GM23338 (cell line): ENCODE measurements around the gene RCSD1. TPM values are rescaled to one million over a fixed set of nuclear protein-coding genes. Genes with fewer than 3 reads are reported as not detected.

ENCODE experiments used
- ATAC-seq: fragments of 200-7000 bp; cut with Tn5 transposase; 3 replicates; pipeline ENCODE4 v1.9.1; 2020
- DNase-seq: peaks from one replicate; pipeline ENCODE4 v3.0.0-alpha.2; 2015; ENCODE audit warnings: low spot score
- H2AFZ ChIP-seq: fragments of 200-600 bp; sonication (generic); 2 replicates; pipeline ENCODE4 v1.8.0; 2016; ENCODE audit warnings: antibody characterized with exemption, mild to moderate bottlenecking, moderate library complexity
- H3F3A ChIP-seq: fragments of 200-600 bp; sonication (generic); replicated peaks from 2 replicates; pipeline ENCODE4 v1.8.0; 2017; ENCODE audit warnings: antibody characterized with exemption, mixed run types, low read depth
- H3K27ac ChIP-seq: fragments of 200-600 bp; sonication (generic); 2 replicates; pipeline ENCODE4 v1.6.1; 2016; ENCODE audit warnings: low read depth
- H3K27me3 ChIP-seq: fragments of 200-600 bp; sonication (generic); 2 replicates; pipeline ENCODE4 v1.8.0; 2016; ENCODE audit warnings: mild to moderate bottlenecking, mixed run types, moderate library complexity; ENCODE audit not compliant: insufficient read depth
- H3K36me3 ChIP-seq: fragments of 200-600 bp; sonication (generic); 2 replicates; pipeline ENCODE4 v1.8.0; 2016; ENCODE audit warnings: mild to moderate bottlenecking; ENCODE audit not compliant: insufficient read depth
- H3K4me1 ChIP-seq: fragments of 200-600 bp; sonication (generic); 2 replicates; pipeline ENCODE4 v1.8.0; 2016; ENCODE audit warnings: mild to moderate bottlenecking, moderate library complexity; ENCODE audit not compliant: insufficient read depth
- H3K4me2 ChIP-seq: fragments of 200-600 bp; sonication (generic); 2 replicates; pipeline ENCODE4 v1.7.1; 2017; ENCODE audit warnings: mixed run types
- H3K4me3 ChIP-seq: fragments of 200-600 bp; sonication (generic); 2 replicates; pipeline ENCODE4 v1.6.1; 2016; ENCODE audit warnings: mixed run types
- H3K79me2 ChIP-seq: fragments of 200-600 bp; sonication (generic); replicated peaks from 2 replicates; pipeline ENCODE4 v1.8.0; 2017; ENCODE audit warnings: mild to moderate bottlenecking; ENCODE audit not compliant: insufficient read depth
- H3K9me2 ChIP-seq: fragments of 200-600 bp; sonication (generic); 2 replicates; pipeline ENCODE4 v1.8.0; 2017; ENCODE audit not compliant: insufficient read depth
- H4K20me1 ChIP-seq: fragments of 200-600 bp; sonication (generic); replicated peaks from 2 replicates; pipeline ENCODE4 v1.8.0; 2017; ENCODE audit warnings: mild to moderate bottlenecking; ENCODE audit not compliant: insufficient read depth
- H3K27ac Mint-ChIP-seq: 2 replicates; pipeline ENCODE4 v1.8.0; 2020; ENCODE audit warnings: inconsistent platforms, mild to moderate bottlenecking, moderate library complexity, mixed read lengths
- H3K27me3 Mint-ChIP-seq: 3 replicates; pipeline ENCODE4 v1.8.0; 2022; ENCODE audit warnings: low read depth, mild to moderate bottlenecking, moderate library complexity, mixed read lengths, inconsistent platforms; ENCODE audit not compliant: insufficient read depth, poor library complexity
- H3K36me3 Mint-ChIP-seq: 3 replicates; pipeline ENCODE4 v1.8.0; 2021; ENCODE audit warnings: low read depth, mild to moderate bottlenecking, inconsistent platforms, moderate library complexity, mixed read lengths
- H3K4me1 Mint-ChIP-seq: 3 replicates; pipeline ENCODE4 v1.8.0; 2020; ENCODE audit warnings: mild to moderate bottlenecking, inconsistent platforms, mixed read lengths
- H3K4me3 Mint-ChIP-seq: 3 replicates; pipeline ENCODE4 v1.8.0; 2021; ENCODE audit warnings: moderate library complexity, mild to moderate bottlenecking, inconsistent platforms, mixed read lengths
- H3K9me3 Mint-ChIP-seq: 3 replicates; pipeline ENCODE4 v1.8.0; 2020; ENCODE audit warnings: moderate library complexity, mild to moderate bottlenecking, inconsistent platforms, mixed read lengths
- CREB1 ChIP-seq: fragments of 250-450 bp; sonication (Bioruptor Pico); IDR thresholded peaks from 2 replicates; pipeline ENCODE4 v1.5.0; 2020; ENCODE audit warnings: low read depth, mild to moderate bottlenecking, moderate library complexity
- EZH2phosphoT487 ChIP-seq: fragments of 200-600 bp; sonication (generic); IDR thresholded peaks from one replicate; pipeline ENCODE4 v1.8.1; 2018; ENCODE audit warnings: antibody characterized with exemption; ENCODE audit not compliant: unreplicated experiment
- POLR2AphosphoS5 ChIP-seq: IDR thresholded peaks from 2 replicates; pipeline ENCODE4 v1.6.1; 2016; ENCODE audit warnings: antibody characterized with exemption, low read depth
- ZNF331 ChIP-seq: fragments of 250-450 bp; sonication (Bioruptor Pico); IDR thresholded peaks from 2 replicates; pipeline ENCODE4 v1.5.0; 2020; ENCODE audit warnings: low read depth, mild to moderate bottlenecking, moderate library complexity
- polyA plus RNA-seq: library from polyadenylated mRNA; unstranded; fragments of >200 nt; fragmentation: Nextera tagmentation; extraction: Ambion mirVana; gene quantifications from 2 replicates; pipeline ENCODE4 v1.2.1, GENCODE V29; 2016
- total RNA-seq: library from RNA; depleted of rRNA; stranded (reverse); fragments of >200 nt; shearing (Covaris generic); gene quantifications from 2 replicates; pipeline ENCODE4 v1.2.3, GENCODE V29; 2014
- TF ChIP-seq, protein P1 (sequence below): IDR thresholded peaks from one replicate; pipeline ENCODE4 v1.6.1; 2018; ENCODE audit warnings: antibody characterized with exemption; ENCODE audit not compliant: unreplicated experiment
- TF ChIP-seq, protein P2 (sequence below), 2 experiments: fragments of 200-600 bp in 1 of 2; sonication (generic) in 1 of 2; conservative IDR thresholded peaks; 2 replicates each; pipeline versions ENCODE4 v1.5.1 to v1.6.1; 2016 to 2017; ENCODE audit warnings: antibody characterized with exemption in 2 of 2, low read depth in 2 of 2, mild to moderate bottlenecking in 2 of 2, moderate library complexity in 1 of 2
- TF ChIP-seq, protein P3 (sequence below): IDR thresholded peaks from 2 replicates; pipeline ENCODE4 v1.6.1; 2016; ENCODE audit warnings: antibody characterized with exemption

The RCSD1 gene
- total and polyA plus RNA-seq, 2 experiments from 2014 or later, result 0.18 to 0.73 TPM

DNA sequence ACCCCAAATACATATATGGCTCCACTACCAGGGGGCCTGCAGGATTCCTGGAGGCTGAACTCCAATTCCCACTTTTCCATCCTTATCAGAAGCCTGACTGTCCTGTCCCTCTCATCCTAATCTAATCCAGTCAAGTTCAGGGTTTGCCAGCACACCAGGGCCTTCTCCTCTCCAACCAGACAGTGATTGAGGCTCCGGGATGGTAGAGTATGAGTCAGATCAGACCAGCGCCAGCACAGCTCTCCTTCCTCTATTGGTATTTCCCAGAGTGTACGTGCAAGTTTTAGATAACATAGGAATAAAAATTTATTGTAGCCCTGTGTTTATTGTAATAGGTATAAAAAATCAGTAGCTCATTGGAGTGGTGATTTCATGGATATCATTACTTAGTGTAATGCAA lies 24.5 kb upstream of the RCSD1 start:
- H3K9me3 Mint-ChIP-seq, result peaks cover 32% of the 10 kb centered on the region
- ATAC-seq (no peak), DNase-seq (no peak)
- H3K27ac Mint-ChIP-seq, result no peak overlapping the region
- Histone ChIP-seq H3K9me2 (0 out of 2 replicates have a peak, but pooled peaks cover 11% of the 10 kb centered on the region), H3F3A (no peaks in the 10 kb centered on the region), H3K79me2 (no peaks in the 10 kb centered on the region), H4K20me1 (no peaks in the 10 kb centered on the region; the same call in 1 of the 2 replicates), H3K27me3 (no peaks in the 10 kb centered on the region), H3K27ac (no peak overlapping the region), H3K4me2 (no peak overlapping the region), H3K4me3 (no peak overlapping the region), H3K36me3 (no peaks in the 10 kb centered on the region), H3K4me1 (no peaks in the 10 kb centered on the region), H2AFZ (no peak overlapping the region)
- H3K27me3 Mint-ChIP-seq, result no peaks in the 10 kb centered on the region
- H3K36me3 Mint-ChIP-seq, result peaks cover 13% of the 10 kb centered on the region; the same call in 2 of the 3 replicates
- no peak overlapping the region for H3K4me3 Mint-ChIP-seq
- TF ChIP-seq, protein P1, sequence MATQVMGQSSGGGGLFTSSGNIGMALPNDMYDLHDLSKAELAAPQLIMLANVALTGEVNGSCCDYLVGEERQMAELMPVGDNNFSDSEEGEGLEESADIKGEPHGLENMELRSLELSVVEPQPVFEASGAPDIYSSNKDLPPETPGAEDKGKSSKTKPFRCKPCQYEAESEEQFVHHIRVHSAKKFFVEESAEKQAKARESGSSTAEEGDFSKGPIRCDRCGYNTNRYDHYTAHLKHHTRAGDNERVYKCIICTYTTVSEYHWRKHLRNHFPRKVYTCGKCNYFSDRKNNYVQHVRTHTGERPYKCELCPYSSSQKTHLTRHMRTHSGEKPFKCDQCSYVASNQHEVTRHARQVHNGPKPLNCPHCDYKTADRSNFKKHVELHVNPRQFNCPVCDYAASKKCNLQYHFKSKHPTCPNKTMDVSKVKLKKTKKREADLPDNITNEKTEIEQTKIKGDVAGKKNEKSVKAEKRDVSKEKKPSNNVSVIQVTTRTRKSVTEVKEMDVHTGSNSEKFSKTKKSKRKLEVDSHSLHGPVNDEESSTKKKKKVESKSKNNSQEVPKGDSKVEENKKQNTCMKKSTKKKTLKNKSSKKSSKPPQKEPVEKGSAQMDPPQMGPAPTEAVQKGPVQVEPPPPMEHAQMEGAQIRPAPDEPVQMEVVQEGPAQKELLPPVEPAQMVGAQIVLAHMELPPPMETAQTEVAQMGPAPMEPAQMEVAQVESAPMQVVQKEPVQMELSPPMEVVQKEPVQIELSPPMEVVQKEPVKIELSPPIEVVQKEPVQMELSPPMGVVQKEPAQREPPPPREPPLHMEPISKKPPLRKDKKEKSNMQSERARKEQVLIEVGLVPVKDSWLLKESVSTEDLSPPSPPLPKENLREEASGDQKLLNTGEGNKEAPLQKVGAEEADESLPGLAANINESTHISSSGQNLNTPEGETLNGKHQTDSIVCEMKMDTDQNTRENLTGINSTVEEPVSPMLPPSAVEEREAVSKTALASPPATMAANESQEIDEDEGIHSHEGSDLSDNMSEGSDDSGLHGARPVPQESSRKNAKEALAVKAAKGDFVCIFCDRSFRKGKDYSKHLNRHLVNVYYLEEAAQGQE, result no peak
- peaks cover 5% of the 10 kb centered on the region for H3K4me1 Mint-ChIP-seq

DNA sequence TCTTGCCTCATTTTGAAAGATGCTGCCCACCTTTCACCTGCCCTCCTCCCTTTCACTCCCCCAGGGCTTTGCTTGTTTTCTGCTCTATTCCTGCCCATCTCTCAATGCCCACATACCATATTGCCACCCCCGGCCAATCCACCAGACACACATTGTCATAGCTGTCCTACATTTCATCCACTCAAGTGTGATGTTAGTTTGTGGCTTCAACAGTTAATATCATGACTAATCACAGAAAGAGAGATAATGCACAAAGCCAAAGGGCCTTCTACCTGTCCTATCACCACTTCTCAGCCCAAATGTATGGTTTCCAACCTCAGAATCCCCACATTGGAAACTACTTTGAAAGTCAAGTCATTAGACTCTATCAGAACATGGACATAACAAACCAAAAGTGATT lies 18.0 kb upstream of the RCSD1 start:
- H3K79me2 ChIP-seq, result no peaks in the 10 kb centered on the region
- DNase-seq (no peak), ATAC-seq (no peak)
- H3F3A ChIP-seq, result no peaks in the 10 kb centered on the region
- peaks cover 5% of the 10 kb centered on the region; the same call in 1 of the 2 replicates for H3K9me2 ChIP-seq
- Mint-ChIP-seq H3K4me1 (peaks cover 4% of the 10 kb centered on the region), H3K36me3 (peaks cover 14% of the 10 kb centered on the region), H3K9me3 (peaks cover 37% of the 10 kb centered on the region), H3K27ac (no peak overlapping the region), H3K4me3 (no peak overlapping the region), H3K27me3 (peaks cover 2% of the 10 kb centered on the region)
- peaks cover 4% of the 10 kb centered on the region; the same call in 1 of the 2 replicates for H3K36me3 ChIP-seq
- no peak overlapping the region for H3K27ac ChIP-seq
- H3K4me3 ChIP-seq, result no peak overlapping the region
- H3K4me2 ChIP-seq, result no peak overlapping the region
- H3K4me1 ChIP-seq, result peaks cover 4% of the 10 kb centered on the region
- no peaks in the 10 kb centered on the region for H3K27me3 ChIP-seq
- H4K20me1 ChIP-seq, result no peaks in the 10 kb centered on the region; the same call in 1 of the 2 replicates
- TF ChIP-seq EZH2phosphoT487 (no peak), ZNF331 (CRISPR knock-in tag) (no peak), POLR2AphosphoS5 (no peak), CREB1 (no peak)
- TF ChIP-seq, protein P2, sequence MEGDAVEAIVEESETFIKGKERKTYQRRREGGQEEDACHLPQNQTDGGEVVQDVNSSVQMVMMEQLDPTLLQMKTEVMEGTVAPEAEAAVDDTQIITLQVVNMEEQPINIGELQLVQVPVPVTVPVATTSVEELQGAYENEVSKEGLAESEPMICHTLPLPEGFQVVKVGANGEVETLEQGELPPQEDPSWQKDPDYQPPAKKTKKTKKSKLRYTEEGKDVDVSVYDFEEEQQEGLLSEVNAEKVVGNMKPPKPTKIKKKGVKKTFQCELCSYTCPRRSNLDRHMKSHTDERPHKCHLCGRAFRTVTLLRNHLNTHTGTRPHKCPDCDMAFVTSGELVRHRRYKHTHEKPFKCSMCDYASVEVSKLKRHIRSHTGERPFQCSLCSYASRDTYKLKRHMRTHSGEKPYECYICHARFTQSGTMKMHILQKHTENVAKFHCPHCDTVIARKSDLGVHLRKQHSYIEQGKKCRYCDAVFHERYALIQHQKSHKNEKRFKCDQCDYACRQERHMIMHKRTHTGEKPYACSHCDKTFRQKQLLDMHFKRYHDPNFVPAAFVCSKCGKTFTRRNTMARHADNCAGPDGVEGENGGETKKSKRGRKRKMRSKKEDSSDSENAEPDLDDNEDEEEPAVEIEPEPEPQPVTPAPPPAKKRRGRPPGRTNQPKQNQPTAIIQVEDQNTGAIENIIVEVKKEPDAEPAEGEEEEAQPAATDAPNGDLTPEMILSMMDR (conservative IDR thresholded peaks at IDR 0.05; ENCODE audit: low read depth in 2 of 2), result no peak
- TF ChIP-seq, protein P3, sequence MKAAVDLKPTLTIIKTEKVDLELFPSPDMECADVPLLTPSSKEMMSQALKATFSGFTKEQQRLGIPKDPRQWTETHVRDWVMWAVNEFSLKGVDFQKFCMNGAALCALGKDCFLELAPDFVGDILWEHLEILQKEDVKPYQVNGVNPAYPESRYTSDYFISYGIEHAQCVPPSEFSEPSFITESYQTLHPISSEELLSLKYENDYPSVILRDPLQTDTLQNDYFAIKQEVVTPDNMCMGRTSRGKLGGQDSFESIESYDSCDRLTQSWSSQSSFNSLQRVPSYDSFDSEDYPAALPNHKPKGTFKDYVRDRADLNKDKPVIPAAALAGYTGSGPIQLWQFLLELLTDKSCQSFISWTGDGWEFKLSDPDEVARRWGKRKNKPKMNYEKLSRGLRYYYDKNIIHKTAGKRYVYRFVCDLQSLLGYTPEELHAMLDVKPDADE, result no peak
- no peak overlapping the region for H2AFZ ChIP-seq
